Esophagus squamous epithelium (tissue), 4 donors: ENCODE data around the gene CDKL4.

Source experiments
- POLR2A ChIP-seq, 4 donors: fragments of 450-650 bp; IDR thresholded peaks; one replicate each; pipeline ENCODE4 v1.6.1; 2017; ENCODE audit warnings: antibody characterized with exemption in 4 of 4, mild to moderate bottlenecking in 4 of 4, moderate library complexity in 3 of 4
- TF ChIP-seq, protein P1 (sequence below), 6 experiments: fragments of 450-650 bp in 4 of 6; fragments of 200-600 bp in 2 of 6; sonication (generic) in 2 of 6; IDR thresholded peaks; one replicate each; pipeline ENCODE4 v1.5.1; 2016 to 2019; ENCODE audit warnings: antibody characterized with exemption in 6 of 6, mild to moderate bottlenecking in 4 of 6, moderate library complexity in 4 of 6

GRCh38 chr2:39240758-39241157, 3.0 kb downstream of the CDKL4 start:
- TF ChIP-seq, protein P1, sequence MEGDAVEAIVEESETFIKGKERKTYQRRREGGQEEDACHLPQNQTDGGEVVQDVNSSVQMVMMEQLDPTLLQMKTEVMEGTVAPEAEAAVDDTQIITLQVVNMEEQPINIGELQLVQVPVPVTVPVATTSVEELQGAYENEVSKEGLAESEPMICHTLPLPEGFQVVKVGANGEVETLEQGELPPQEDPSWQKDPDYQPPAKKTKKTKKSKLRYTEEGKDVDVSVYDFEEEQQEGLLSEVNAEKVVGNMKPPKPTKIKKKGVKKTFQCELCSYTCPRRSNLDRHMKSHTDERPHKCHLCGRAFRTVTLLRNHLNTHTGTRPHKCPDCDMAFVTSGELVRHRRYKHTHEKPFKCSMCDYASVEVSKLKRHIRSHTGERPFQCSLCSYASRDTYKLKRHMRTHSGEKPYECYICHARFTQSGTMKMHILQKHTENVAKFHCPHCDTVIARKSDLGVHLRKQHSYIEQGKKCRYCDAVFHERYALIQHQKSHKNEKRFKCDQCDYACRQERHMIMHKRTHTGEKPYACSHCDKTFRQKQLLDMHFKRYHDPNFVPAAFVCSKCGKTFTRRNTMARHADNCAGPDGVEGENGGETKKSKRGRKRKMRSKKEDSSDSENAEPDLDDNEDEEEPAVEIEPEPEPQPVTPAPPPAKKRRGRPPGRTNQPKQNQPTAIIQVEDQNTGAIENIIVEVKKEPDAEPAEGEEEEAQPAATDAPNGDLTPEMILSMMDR (IDR thresholded peaks at IDR 0.05) = no peak
- TF ChIP-seq POLR2A (IDR thresholded peaks at IDR 0.05) = no peak
